GM23248 (cell line): ENCODE data around the gene FAM236A. TPM values are rescaled to one million over a fixed set of nuclear protein-coding genes. Genes with fewer than 3 reads are reported as not detected.

Experiments used
- polyA plus RNA-seq: library from polyadenylated mRNA; unstranded; fragments of >200 nt; fragmentation: Nextera tagmentation; extraction: Ambion mirVana; gene quantifications from 2 replicates; pipeline ENCODE4 v1.2.1, GENCODE V29; 2016
- total RNA-seq: library from RNA; depleted of rRNA; stranded (reverse); fragments of >200 nt; shearing (Covaris generic); gene quantifications from 2 replicates; pipeline ENCODE4 v1.2.3, GENCODE V29; 2014; rRNA removed

The FAM236A gene
- total and polyA plus RNA-seq, 2 experiments from 2014 or later = not detected

Other genes with a start within 250 kb of the FAM236A start
- gene PHKA1, start 223.9 kb upstream of the FAM236A start, total RNA-seq = 1.6 and 2.5 TPM in 2 replicates
- 1.4 and 1.6 TPM in 2 replicates for gene PHKA1, start 223.9 kb upstream of the FAM236A start, polyA plus RNA-seq
- not detected in 2 replicates for gene DMRTC1B, start 161.3 kb upstream of the FAM236A start, total RNA-seq
- not detected in 2 replicates for gene DMRTC1B, start 161.3 kb upstream of the FAM236A start, polyA plus RNA-seq
- gene FAM236B, start 155.5 kb upstream of the FAM236A start, total RNA-seq = not detected in 2 replicates
- not detected in 2 replicates for gene FAM236B, start 155.5 kb upstream of the FAM236A start, polyA plus RNA-seq
- gene FAM236D, start 130.0 kb upstream of the FAM236A start, total RNA-seq = not detected in 2 replicates
- gene FAM236D, start 130.0 kb upstream of the FAM236A start, polyA plus RNA-seq = not detected in 2 replicates
- not detected in 2 replicates for gene FAM236C, start 25.6 kb upstream of the FAM236A start, total RNA-seq
- not detected in 2 replicates for gene FAM236C, start 25.6 kb upstream of the FAM236A start, polyA plus RNA-seq
- not detected in 2 replicates for gene DMRTC1, start 5.6 kb downstream of the FAM236A start, total RNA-seq
- gene DMRTC1, start 5.6 kb downstream of the FAM236A start, polyA plus RNA-seq = not detected in 2 replicates
- gene PABPC1L2B, start 64.7 kb downstream of the FAM236A start, total RNA-seq = not detected in 2 replicates
- not detected in 2 replicates for gene PABPC1L2B, start 64.7 kb downstream of the FAM236A start, polyA plus RNA-seq
- gene PABPC1L2A, start 141.3 kb downstream of the FAM236A start, total RNA-seq = not detected in 2 replicates
- gene PABPC1L2A, start 141.3 kb downstream of the FAM236A start, polyA plus RNA-seq = not detected in 2 replicates